ENCODE results near the gene CHGA.

Gene CHGA

DNA sequence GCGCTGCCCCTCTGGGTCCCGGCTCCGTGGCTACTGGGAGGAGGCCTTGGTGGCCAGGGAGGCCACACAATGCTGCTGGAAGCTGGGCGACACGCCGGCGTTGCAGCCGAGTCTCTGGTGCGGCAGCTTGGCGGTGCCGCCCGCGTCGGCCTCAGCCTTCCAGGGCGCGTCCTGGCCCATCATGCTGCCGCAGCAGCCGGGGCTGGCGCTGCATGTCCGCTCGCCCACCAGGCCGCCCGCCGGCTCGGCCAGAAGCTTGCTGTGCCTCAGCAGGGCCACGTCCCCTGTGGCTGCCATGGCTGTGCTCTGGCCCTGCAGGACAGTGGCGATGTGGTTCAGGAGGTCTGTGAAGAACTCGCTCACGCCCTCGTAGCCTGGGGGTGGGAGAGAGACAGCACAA is 18.6 kb downstream of the CHGA start:
- TF ChIP-seq, protein P1, sequence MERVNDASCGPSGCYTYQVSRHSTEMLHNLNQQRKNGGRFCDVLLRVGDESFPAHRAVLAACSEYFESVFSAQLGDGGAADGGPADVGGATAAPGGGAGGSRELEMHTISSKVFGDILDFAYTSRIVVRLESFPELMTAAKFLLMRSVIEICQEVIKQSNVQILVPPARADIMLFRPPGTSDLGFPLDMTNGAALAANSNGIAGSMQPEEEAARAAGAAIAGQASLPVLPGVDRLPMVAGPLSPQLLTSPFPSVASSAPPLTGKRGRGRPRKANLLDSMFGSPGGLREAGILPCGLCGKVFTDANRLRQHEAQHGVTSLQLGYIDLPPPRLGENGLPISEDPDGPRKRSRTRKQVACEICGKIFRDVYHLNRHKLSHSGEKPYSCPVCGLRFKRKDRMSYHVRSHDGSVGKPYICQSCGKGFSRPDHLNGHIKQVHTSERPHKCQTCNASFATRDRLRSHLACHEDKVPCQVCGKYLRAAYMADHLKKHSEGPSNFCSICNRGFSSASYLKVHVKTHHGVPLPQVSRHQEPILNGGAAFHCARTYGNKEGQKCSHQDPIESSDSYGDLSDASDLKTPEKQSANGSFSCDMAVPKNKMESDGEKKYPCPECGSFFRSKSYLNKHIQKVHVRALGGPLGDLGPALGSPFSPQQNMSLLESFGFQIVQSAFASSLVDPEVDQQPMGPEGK (CRISPR knock-in tag; IDR thresholded peaks at IDR 0.05; ENCODE audit: borderline replicate concordance) = no peak
- ATAC-seq = no peak

DNA sequence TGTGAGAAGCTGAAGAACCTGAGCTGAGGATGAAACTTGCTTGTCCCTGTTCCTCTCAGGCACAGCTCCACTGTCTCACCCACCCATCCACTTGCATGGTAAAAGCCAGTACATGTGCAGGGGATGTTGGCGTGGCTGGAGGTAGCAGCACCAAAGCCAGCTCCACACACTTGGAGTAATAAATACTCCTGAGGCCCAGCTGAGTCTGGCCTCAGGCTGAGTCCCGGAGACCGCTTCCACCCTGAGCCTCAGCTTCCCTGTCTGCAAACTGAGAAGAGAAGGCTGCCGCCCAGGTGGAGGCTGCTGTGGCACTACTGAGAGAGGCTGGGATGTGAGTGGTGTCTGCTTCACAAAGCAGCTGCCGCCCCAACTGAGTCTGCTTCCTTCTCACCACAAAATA is 19.2 kb downstream of the CHGA start:
- TF ChIP-seq BACH2 (CRISPR knock-in tag; IDR thresholded peaks at IDR 0.05; ENCODE audit: borderline replicate concordance) (no peak), ZFP30 (CRISPR knock-in tag; IDR thresholded peaks at IDR 0.05) (no peak), PPARA (CRISPR knock-in tag; IDR thresholded peaks at IDR 0.05; ENCODE audit: borderline replicate concordance) (no peak), ZNF8 (CRISPR knock-in tag; IDR thresholded peaks at IDR 0.05) (no peak)
- TF ChIP-seq, protein P2, sequence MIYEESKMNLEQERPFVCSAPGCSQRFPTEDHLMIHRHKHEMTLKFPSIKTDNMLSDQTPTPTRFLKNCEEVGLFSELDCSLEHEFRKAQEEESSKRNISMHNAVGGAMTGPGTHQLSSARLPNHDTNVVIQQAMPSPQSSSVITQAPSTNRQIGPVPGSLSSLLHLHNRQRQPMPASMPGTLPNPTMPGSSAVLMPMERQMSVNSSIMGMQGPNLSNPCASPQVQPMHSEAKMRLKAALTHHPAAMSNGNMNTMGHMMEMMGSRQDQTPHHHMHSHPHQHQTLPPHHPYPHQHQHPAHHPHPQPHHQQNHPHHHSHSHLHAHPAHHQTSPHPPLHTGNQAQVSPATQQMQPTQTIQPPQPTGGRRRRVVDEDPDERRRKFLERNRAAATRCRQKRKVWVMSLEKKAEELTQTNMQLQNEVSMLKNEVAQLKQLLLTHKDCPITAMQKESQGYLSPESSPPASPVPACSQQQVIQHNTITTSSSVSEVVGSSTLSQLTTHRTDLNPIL (CRISPR knock-in tag; IDR thresholded peaks at IDR 0.05; ENCODE audit: low read depth) = no peak
- no peak for ATAC-seq

DNA sequence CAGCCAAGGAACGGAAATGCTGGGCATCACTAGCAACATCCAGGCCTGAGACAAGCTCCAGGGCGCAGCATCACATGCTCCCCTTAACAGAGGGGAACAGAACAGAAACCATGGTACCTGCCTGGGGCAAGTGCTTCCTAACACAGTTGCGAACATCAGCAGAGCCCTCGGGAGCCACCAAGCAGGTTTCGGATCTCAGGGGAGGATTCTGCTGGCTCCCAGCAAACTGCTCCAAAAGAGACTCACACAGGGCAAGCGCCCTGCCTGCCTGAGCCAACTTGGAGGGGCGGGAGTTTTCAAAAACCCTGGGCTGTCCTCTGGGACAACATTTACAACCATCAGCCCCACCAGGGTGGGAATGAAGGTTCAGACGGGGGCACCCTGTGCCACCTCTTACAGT is 19.6 kb downstream of the CHGA start:
- TF ChIP-seq BACH2 (CRISPR knock-in tag; IDR thresholded peaks at IDR 0.05; ENCODE audit: borderline replicate concordance) (no peak), ZNF565 (CRISPR knock-in tag; conservative IDR thresholded peaks at IDR 0.05; ENCODE audit: low read depth) (no peak), SNAI2 (CRISPR knock-in tag; IDR thresholded peaks at IDR 0.05) (no peak), ARNTL (CRISPR knock-in tag; IDR thresholded peaks at IDR 0.05; ENCODE audit: borderline replicate concordance, low read depth) (no peak), TSHZ2 (CRISPR knock-in tag; IDR thresholded peaks at IDR 0.05) (no peak), TOX (CRISPR knock-in tag; IDR thresholded peaks at IDR 0.05; ENCODE audit: borderline replicate concordance) (no peak), ZFP30 (CRISPR knock-in tag; IDR thresholded peaks at IDR 0.05) (no peak), ZFP3 (CRISPR knock-in tag; IDR thresholded peaks at IDR 0.05) (no peak), CSDC2 (CRISPR knock-in tag; IDR thresholded peaks at IDR 0.05) (no peak), PPARA (CRISPR knock-in tag; IDR thresholded peaks at IDR 0.05; ENCODE audit: borderline replicate concordance) (no peak), RARB (CRISPR knock-in tag; IDR thresholded peaks at IDR 0.05) (no peak), ZNF8 (CRISPR knock-in tag; IDR thresholded peaks at IDR 0.05) (no peak), POU6F1 (CRISPR knock-in tag; IDR thresholded peaks at IDR 0.05; ENCODE audit: borderline replicate concordance, low read depth) (no peak), ESRRG (CRISPR knock-in tag; IDR thresholded peaks at IDR 0.05) (no peak), GLIS3 (CRISPR knock-in tag; IDR thresholded peaks at IDR 0.05) (no peak)
- TF ChIP-seq, protein P1 (CRISPR knock-in tag; IDR thresholded peaks at IDR 0.05; ENCODE audit: borderline replicate concordance) = no peak
- TF ChIP-seq, protein P2 (CRISPR knock-in tag; IDR thresholded peaks at IDR 0.05; ENCODE audit: low read depth) = no peak
- TF ChIP-seq, protein P3, sequence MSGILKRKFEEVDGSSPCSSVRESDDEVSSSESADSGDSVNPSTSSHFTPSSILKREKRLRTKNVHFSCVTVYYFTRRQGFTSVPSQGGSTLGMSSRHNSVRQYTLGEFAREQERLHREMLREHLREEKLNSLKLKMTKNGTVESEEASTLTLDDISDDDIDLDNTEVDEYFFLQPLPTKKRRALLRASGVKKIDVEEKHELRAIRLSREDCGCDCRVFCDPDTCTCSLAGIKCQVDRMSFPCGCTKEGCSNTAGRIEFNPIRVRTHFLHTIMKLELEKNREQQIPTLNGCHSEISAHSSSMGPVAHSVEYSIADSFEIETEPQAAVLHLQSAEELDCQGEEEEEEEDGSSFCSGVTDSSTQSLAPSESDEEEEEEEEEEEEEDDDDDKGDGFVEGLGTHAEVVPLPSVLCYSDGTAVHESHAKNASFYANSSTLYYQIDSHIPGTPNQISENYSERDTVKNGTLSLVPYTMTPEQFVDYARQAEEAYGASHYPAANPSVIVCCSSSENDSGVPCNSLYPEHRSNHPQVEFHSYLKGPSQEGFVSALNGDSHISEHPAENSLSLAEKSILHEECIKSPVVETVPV (CRISPR knock-in tag; IDR thresholded peaks at IDR 0.05) = no peak
- no peak for ATAC-seq
